GM19463 (cell line): ENCODE measurements around the gene KIF3C.
"Not testable (repeated sequence)": the region's sequence is repeated elsewhere in the genome, so short reads cannot be mapped to it uniquely, and the experiment has no call there.

Experiments used
- ATAC-seq: cut with Tn5 transposase; IDR thresholded peaks from one replicate; pipeline ENCODE4 v1.9.1; 2021; ENCODE audit warnings: mild to moderate bottlenecking, moderate library complexity; ENCODE audit not compliant: unreplicated experiment

Gene KIF3C

DNA sequence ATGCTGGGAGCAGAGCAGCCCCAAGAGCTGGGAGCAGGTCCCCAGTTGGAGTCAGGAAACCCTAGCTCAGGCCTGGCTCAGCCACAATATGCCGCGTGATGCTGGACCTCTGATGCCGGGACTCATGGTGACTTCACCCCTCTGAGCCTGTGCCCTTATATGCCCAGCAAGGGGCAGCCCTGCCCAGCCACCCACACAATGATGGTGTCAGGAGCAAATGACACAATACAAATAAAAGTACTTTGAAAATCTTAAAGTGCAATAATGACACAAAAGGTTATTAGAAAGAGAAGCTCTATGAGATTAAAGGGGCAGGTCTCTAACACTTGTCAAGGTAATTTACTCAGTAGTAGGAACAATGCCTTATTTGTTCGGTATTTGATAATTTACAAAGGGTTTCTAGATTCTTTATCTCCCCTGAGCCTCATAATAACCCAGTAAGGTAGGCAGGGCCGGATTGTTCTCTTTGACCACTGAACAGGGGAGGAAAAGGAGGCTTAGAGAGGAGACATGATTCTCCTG is 18.3 kb upstream of the KIF3C start:
- ATAC-seq = no peak

- not testable (repeated sequence) for ATAC-seq
Measured at GRCh38 chr2:25999406-25999805, 17.1 kb upstream of the KIF3C start.

GRCh38 chr2:25998816-25999383 is 16.6 kb upstream of the KIF3C start:
- ATAC-seq = not testable (repeated sequence)

DNA sequence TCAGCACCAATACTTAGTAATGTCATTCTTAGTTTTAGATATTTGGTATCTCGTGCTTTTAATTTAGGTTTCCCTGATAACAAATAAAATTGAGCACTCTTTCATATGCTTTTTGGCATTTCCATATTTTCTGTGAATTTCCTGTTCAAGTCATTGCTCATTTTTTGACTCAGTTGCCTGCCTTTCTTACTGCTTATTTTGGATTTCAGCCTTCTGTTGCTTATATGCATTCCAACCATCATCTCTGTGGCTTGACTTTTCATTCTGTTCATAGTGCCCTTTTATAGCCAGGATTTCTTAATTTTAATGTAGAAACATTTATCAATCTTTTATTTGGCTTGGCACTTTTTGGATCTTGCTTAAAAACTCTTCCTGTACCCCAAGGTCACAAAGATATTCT is 14.5 kb upstream of the KIF3C start:
- no peak for ATAC-seq

DNA sequence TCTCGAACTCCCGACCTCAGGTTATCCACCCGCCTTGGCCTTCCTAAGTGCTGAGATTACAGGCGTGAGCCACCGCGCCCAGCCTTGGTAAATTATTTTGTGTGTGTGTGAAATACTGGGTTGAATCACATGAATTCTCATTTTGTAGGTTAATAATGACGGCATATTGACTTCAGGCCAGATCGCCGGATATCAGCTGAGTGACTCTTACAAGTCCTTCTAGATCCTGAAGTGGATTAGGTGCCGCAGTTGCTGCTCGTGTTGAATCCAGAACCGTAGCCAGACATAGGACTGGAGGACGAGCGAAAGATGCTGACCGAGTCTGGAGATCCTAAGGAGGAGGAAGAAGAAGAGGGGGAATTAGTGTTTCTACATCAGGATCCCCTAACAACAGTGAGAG is 12.2 kb upstream of the KIF3C start:
- no peak for ATAC-seq

- no peak for ATAC-seq
Measured at GRCh38 chr2:25993049-25993448, 10.8 kb upstream of the KIF3C start.

DNA sequence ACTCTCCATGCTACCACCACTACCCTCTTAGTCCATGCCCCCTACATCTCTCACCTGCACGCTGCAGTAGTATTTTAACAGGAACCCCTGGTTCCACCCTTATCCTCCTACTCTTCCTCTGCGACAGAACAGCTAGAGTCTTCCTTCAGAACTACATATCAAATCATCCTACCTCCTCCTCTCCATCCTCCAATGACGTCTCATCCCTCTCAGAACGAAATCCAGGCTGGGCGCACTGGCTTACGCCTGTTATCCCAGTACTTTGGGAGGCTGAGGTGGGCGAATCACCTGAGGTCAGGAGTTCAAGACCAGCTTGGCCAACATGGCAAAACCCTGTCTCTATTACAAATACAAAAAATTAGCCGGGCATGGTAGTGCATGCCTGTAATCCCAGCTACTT is 10.3 kb upstream of the KIF3C start:
- no peak for ATAC-seq

DNA sequence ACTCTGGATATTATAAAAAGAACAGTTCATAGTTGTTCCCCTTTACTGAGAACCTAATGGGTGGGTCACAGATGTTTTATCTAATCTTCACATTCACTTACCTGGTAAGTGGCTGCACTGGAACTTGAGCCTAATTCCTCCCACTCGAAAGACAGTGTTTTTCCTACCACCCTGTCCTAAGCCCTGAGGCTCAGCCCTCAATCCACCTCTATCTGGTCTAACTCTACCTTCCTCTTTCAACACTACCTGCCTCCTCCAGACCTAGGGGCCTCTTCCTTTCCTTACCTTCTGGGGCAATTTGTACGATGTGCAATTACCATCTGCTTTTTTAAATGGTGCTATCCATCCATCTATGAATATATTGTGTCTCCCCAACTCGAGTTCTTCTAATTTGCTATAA is 9.7 kb upstream of the KIF3C start:
- no peak for ATAC-seq

DNA sequence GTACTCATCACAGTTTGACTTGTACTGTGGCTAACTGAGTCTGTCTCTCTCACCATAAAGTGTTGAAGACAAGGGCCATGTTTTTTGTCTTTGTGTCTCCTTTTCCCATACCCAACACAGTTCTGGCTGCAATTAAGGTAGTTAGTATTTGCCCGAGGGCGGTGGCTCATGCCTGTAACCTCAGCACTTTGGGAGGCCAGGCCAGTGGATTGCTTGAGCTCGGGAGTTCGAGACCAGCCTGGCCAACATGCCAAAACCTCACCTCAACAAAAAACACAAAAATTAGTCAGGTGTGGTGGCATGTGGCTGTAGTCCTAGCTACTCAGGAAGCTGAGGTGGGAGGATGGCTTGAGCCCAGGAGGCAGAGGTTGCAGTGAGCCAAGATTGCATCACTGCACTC is 6.9 kb upstream of the KIF3C start:
- ATAC-seq = no peak

- ATAC-seq = no peak
Measured at GRCh38 chr2:25988134-25988533, 5.8 kb upstream of the KIF3C start.

GRCh38 chr2:25983735-25984134 is 1.4 kb upstream of the KIF3C start:
- ATAC-seq = no peak

DNA sequence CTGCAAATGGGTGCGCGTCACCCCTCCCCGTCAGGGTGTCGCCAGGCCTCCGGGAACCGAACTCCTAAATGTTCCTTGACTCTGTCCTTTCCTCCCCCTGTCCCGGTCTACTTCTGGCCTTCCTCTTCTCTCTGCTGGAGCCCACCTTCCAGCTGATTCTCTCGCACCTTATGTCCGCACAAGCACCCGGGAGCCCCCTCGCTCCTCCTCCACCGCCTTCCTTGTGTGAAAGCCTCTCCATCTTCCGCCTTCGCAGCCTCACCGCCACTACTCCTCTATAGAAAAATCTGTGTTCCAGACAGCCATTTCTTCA is 627 bp upstream of the KIF3C start:
- ATAC-seq = no peak

GRCh38 chr2:25981596-25982272 is 563 bp downstream of the KIF3C start:
- peak; percentile 8 for ATAC-seq

DNA sequence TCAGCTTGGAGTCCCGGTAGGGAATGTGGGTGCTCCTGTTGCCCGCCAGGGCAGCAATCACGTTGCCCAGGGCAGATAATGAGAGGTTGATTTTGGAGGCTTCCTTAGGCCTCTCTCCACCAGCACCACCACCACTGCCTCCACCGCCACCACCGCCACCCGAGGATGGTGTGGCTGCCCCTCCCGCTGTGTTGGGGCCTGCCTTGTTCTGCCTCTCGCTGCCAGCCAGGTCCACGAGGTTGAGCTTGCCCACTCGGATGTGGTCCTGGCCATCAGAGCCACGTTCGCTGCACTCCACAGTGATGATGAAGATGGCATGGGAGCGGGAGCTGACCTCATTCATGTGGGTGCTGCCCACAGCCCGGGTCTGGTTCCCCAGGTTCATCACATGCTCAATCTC is 1.3 kb downstream of the KIF3C start:
- ATAC-seq = no peak

DNA sequence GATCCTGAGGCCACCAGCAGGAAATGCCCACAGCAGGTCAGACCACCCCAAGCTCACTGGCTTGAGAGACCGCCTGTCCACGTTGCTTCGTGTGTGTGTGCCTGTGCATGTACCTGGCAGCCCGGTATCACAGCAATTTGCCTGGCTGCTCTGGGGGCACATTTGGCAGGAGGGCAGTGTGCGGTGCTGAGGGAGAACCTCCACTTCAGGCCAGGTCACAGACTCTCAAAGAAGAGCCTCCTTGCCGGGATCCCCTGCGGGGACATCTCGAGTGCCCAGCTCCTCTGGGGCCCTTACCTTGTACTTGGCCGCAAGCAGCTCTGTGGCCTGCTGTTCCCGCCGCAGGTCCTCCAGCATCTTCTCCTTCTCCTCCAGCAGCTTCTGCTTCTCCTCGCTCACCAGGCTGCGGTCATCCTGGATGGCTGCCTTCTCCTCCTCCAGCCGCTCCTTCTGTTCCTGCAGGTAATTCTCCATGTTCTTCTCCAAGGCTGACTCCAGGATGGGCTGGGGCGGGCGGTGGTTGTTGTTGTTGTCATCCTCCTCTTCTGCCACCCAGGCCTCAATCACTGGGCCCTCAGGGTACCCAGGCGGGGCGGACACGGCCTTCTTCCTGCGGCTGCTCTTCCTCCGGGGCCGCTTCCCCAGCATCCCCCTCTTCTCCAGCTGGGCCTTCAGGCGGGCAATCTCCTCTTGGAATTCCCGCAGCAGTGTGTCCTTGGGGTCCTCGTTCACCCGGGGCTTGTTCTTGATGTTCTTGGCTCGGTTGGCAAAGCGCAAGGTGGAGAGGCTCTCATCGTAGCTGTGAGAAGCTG is 2.0 kb downstream of the KIF3C start:
- no peak for ATAC-seq

DNA sequence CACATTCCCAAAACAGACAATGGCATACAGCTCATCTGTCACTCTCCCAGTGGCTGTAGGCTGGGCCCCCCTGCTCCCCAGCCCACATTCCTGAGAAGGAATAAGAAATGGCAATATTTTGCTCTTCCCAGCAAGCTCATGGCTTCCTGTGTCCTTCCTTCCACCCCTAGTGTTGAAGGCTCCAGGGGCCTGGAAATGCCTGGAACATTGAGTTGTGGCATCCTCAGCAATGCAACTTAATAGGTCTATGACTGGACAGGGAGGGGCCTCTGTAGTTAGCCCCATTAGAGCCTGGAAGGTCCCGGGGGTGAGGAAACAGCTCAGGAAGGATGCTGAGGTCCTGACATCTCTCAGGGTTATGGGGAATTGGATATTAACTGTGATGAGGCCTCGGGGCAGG is 3.3 kb downstream of the KIF3C start:
- no peak for ATAC-seq

GRCh38 chr2:25977768-25978167 is 4.5 kb downstream of the KIF3C start:
- ATAC-seq = no peak

- ATAC-seq = no peak
Measured at GRCh38 chr2:25976983-25977741, 5.1 kb downstream of the KIF3C start.

DNA sequence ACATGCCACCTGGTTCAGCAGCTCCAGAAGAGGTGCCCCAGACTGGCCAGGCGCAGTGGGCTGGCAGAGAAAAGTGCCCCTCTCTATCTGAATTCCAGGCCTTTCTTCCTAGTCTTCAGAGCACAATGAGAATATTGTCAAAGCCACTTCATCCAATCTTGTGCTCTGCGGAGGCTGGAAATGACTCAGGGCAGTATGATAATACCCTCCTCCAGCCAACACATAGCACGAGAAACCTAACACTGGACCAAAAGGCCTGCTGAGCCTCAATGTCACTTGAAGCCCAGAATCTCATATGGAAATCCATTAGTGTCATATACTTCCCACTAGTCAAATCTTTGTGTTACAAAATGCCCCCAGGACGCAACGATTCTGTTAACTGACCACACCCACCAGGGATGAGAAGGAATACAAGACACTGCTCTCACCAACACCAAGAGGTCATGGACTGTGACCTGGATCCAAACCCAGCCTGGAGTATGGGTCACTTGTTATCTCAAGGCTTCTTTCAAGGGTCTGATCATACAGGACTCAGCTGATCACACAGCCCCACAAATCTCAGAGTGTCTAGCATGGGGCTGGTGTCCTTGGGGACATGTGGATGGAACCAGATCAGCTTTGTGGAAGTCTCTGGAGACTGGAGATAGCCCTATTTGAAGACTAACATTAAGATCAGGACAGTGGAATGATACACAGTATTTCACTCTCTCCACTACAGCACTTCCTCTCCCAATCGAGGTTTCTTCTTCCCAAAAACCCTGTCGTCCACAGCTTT is 10.1 kb downstream of the KIF3C start:
- ATAC-seq = no peak

GRCh38 chr2:25971596-25971995 is 10.7 kb downstream of the KIF3C start:
- no peak for ATAC-seq
